Measurements from ENCODE around the gene HNRNPD. TPM values are rescaled to one million over a fixed set of nuclear protein-coding genes. Genes with fewer than 3 reads are reported as not detected.

The HNRNPD gene
- total and polyA plus RNA-seq, 2 experiments from 2014 or later: 245 to 768 TPM

DNA sequence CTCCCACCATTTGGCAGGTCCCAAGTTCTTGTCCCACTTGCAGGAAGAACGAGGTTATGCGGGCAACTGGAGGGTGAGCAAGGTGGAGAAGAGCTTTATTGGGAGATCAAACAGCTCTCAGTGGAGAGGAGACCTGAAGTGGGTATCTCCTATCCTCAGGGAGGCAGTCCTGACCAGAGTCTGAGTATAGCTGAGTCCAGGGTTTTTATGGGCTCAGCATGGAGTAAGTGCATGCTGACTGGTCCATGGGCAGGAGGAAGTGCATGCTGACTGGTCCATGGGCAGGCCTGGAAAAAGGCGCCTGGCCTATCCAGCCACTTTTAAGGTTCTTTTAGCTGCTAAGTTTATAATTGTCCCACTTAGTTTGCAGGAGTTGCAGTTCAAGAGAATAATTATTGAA is 7.4 kb upstream of the HNRNPD start:
- no peak overlapping the region for H3K27ac ChIP-seq (ENCODE audit: low read depth)
- peaks cover 4% of the 10 kb centered on the region for H3K27me3 Mint-ChIP-seq (ENCODE audit: insufficient read depth, low read depth, poor library complexity)
- no peak overlapping the region for H2AFZ ChIP-seq
- DNase-seq (ENCODE audit: low spot score): no peak
- peaks cover 35% of the 10 kb centered on the region for H3K36me3 Mint-ChIP-seq (ENCODE audit: low read depth)
- ATAC-seq: no peak
- H3K4me3 Mint-ChIP-seq: no peak overlapping the region
- H3K4me3 ChIP-seq: no peak overlapping the region
- H3K9me2 ChIP-seq (ENCODE audit: insufficient read depth): peaks cover 9% of the 10 kb centered on the region; the same call in 1 of the 2 replicates
- no peaks in the 10 kb centered on the region; the same call in 1 of the 2 replicates for H3K4me1 ChIP-seq (ENCODE audit: insufficient read depth)
- no peaks in the 10 kb centered on the region for H4K20me1 ChIP-seq (replicated peaks; ENCODE audit: insufficient read depth)
- no peak overlapping the region for H3K27ac Mint-ChIP-seq
- H3K36me3 ChIP-seq (ENCODE audit: insufficient read depth): no peaks in the 10 kb centered on the region; the same call in 1 of the 2 replicates
- peaks cover 38% of the 10 kb centered on the region for H3K9me3 Mint-ChIP-seq
- H3K79me2 ChIP-seq (replicated peaks; ENCODE audit: insufficient read depth): peaks cover 7% of the 10 kb centered on the region
- no peaks in the 10 kb centered on the region for H3K27me3 ChIP-seq (ENCODE audit: insufficient read depth)
- no peaks in the 10 kb centered on the region for H3F3A ChIP-seq (replicated peaks; ENCODE audit: low read depth)
- peaks cover 3% of the 10 kb centered on the region; the same call in 2 of the 3 replicates for H3K4me1 Mint-ChIP-seq
- TF ChIP-seq ZNF331 (CRISPR knock-in tag; IDR thresholded peaks at IDR 0.05; ENCODE audit: low read depth) (no peak), NANOG (IDR thresholded peaks at IDR 0.05; ENCODE audit: borderline replicate concordance) (no peak), EZH2phosphoT487 (IDR thresholded peaks at IDR 0.05; ENCODE audit: unreplicated experiment) (no peak), ZNF114 (CRISPR knock-in tag; IDR thresholded peaks at IDR 0.05) (no peak), STAT1 (IDR thresholded peaks at IDR 0.05; ENCODE audit: unreplicated experiment) (no peak), EZH2 (IDR thresholded peaks at IDR 0.05; ENCODE audit: low read depth, unreplicated experiment) (no peak), CREB1 (CRISPR knock-in tag; IDR thresholded peaks at IDR 0.05; ENCODE audit: low read depth) (no peak), JUNB (IDR thresholded peaks at IDR 0.05; ENCODE audit: unreplicated experiment) (no peak), POLR2AphosphoS5 (IDR thresholded peaks at IDR 0.05; ENCODE audit: low read depth) (no peak)
- TF ChIP-seq, protein P1, sequence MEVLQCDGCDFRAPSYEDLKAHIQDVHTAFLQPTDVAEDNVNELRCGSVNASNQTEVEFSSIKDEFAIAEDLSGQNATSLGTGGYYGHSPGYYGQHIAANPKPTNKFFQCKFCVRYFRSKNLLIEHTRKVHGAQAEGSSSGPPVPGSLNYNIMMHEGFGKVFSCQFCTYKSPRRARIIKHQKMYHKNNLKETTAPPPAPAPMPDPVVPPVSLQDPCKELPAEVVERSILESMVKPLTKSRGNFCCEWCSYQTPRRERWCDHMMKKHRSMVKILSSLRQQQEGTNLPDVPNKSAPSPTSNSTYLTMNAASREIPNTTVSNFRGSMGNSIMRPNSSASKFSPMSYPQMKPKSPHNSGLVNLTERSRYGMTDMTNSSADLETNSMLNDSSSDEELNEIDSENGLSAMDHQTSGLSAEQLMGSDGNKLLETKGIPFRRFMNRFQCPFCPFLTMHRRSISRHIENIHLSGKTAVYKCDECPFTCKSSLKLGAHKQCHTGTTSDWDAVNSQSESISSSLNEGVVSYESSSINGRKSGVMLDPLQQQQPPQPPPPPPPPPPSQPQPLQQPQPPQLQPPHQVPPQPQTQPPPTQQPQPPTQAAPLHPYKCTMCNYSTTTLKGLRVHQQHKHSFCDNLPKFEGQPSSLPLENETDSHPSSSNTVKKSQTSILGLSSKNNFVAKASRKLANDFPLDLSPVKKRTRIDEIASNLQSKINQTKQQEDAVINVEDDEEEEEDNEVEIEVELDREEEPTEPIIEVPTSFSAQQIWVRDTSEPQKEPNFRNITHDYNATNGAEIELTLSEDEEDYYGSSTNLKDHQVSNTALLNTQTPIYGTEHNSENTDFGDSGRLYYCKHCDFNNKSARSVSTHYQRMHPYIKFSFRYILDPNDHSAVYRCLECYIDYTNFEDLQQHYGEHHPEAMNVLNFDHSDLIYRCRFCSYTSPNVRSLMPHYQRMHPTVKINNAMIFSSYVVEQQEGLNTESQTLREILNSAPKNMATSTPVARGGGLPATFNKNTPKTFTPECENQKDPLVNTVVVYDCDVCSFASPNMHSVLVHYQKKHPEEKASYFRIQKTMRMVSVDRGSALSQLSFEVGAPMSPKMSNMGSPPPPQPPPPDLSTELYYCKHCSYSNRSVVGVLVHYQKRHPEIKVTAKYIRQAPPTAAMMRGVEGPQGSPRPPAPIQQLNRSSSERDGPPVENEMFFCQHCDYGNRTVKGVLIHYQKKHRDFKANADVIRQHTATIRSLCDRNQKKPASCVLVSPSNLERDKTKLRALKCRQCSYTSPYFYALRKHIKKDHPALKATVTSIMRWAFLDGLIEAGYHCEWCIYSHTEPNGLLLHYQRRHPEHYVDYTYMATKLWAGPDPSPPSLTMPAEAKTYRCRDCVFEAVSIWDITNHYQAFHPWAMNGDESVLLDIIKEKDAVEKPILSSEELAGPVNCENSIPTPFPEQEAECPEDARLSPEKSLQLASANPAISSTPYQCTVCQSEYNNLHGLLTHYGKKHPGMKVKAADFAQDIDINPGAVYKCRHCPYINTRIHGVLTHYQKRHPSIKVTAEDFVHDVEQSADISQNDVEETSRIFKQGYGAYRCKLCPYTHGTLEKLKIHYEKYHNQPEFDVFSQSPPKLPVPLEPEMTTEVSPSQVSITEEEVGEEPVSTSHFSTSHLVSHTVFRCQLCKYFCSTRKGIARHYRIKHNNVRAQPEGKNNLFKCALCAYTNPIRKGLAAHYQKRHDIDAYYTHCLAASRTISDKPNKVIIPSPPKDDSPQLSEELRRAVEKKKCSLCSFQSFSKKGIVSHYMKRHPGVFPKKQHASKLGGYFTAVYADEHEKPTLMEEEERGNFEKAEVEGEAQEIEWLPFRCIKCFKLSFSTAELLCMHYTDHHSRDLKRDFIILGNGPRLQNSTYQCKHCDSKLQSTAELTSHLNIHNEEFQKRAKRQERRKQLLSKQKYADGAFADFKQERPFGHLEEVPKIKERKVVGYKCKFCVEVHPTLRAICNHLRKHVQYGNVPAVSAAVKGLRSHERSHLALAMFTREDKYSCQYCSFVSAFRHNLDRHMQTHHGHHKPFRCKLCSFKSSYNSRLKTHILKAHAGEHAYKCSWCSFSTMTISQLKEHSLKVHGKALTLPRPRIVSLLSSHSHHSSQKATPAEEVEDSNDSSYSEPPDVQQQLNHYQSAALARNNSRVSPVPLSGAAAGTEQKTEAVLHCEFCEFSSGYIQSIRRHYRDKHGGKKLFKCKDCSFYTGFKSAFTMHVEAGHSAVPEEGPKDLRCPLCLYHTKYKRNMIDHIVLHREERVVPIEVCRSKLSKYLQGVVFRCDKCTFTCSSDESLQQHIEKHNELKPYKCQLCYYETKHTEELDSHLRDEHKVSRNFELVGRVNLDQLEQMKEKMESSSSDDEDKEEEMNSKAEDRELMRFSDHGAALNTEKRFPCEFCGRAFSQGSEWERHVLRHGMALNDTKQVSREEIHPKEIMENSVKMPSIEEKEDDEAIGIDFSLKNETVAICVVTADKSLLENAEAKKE (CRISPR knock-in tag; IDR thresholded peaks at IDR 0.05): no peak
- no peak overlapping the region for H3K4me2 ChIP-seq

All from GM23338 (cell line).